GM23248 (cell line): ENCODE results near the gene DROSHA.

Source experiments
- EZH2 ChIP-seq: fragments of 200-600 bp; sonication (generic); IDR thresholded peaks from 2 replicates; pipeline ENCODE4 v1.6.1; 2018; ENCODE audit warnings: antibody characterized with exemption, mild to moderate bottlenecking; ENCODE audit not compliant: insufficient read depth, poor library complexity, severe bottlenecking
- EZH2phosphoT487 ChIP-seq: fragments of 200-600 bp; sonication (generic); IDR thresholded peaks from 2 replicates; pipeline ENCODE4 v1.6.1; 2018; ENCODE audit warnings: antibody characterized with exemption, moderate library complexity, mild to moderate bottlenecking, low read depth; ENCODE audit not compliant: insufficient read depth

- no peak for TF ChIP-seq EZH2phosphoT487
- TF ChIP-seq EZH2: no peak
Measured at GRCh38 chr5:31407921-31408693, 123.8 kb downstream of the DROSHA start.
